Measurements from ENCODE around the gene MTPN. TPM values are rescaled to one million over a fixed set of nuclear protein-coding genes. Genes with fewer than 3 reads are reported as not detected.

Gene MTPN
- total and polyA plus RNA-seq, 8 donors: 33.2 to 99.3 (median 59.4) TPM

GRCh38 chr7:135934651-135935050 lies 42.5 kb downstream of the MTPN start:
- WGBS, 5 donors: 78 to 91% (median 84%) methylated on average over 2 of the region's 2 CpGs

GRCh38 chr7:135933509-135934188 lies 43.5 kb downstream of the MTPN start:
- 83 to 100% (median 94%) methylated on average over 2 of the region's 2 CpGs for WGBS, 5 donors
- TF ChIP-seq POLR2AphosphoS5 (IDR thresholded peaks at IDR 0.05): no peak
- TF ChIP-seq CTCF (IDR thresholded peaks at IDR 0.05): no peak
- TF ChIP-seq EP300 (IDR thresholded peaks at IDR 0.05): no peak
- TF ChIP-seq POLR2A (IDR thresholded peaks at IDR 0.05): no peak
- no peak for DNase-seq
- no peaks in the 10 kb centered on the region for H3K9me3 ChIP-seq
- no peaks in the 10 kb centered on the region for H3K27me3 ChIP-seq
- no peak overlapping the region for H3K27ac ChIP-seq
- H3K4me3 ChIP-seq: no peak overlapping the region
- H3K4me1 ChIP-seq: peaks cover 10 to 79% (median 44%) of the 10 kb centered on the region in 4 donors
- H3K36me3 ChIP-seq: peaks cover 4 to 14% (median 12%) of the 10 kb centered on the region in 4 donors
- intact Hi-C loops (cut with DNase I; ENCODE audit: low total_unique reads): no loop called here

More at GRCh38 chr7:135934651-135935050, 42.5 kb downstream of the MTPN start:
- no peak for TF ChIP-seq POLR2AphosphoS5 (IDR thresholded peaks at IDR 0.05)
- TF ChIP-seq POLR2A (IDR thresholded peaks at IDR 0.05): no peak
- TF ChIP-seq CTCF (IDR thresholded peaks at IDR 0.05): no peak
- no peak for TF ChIP-seq EP300 (IDR thresholded peaks at IDR 0.05)
- H3K36me3 ChIP-seq: peaks cover 0 to 4% (median 2%) of the 10 kb centered on the region in 4 donors
- H3K27ac ChIP-seq: no peak overlapping the region
- intact Hi-C loops (cut with DNase I; ENCODE audit: low total_unique reads): no loop called here
- no peaks in the 10 kb centered on the region for H3K9me3 ChIP-seq
- no peak for DNase-seq
- H3K4me1 ChIP-seq: peaks cover 10 to 77% (median 44%) of the 10 kb centered on the region in 4 donors
- H3K4me3 ChIP-seq: no peak overlapping the region
- H3K27me3 ChIP-seq: no peaks in the 10 kb centered on the region

GRCh38 chr7:135932131-135932530 lies 45.0 kb downstream of the MTPN start:
- Histone ChIP-seq H3K4me1 (peaks cover 10 to 68% (median 37%) of the 10 kb centered on the region in 4 donors), H3K27ac (no peak overlapping the region), H3K27me3 (no peaks in the 10 kb centered on the region), H3K9me3 (no peaks in the 10 kb centered on the region), H3K4me3 (no peak overlapping the region), H3K36me3 (peaks cover 4 to 29% (median 24%) of the 10 kb centered on the region in 4 donors)
- intact Hi-C loops (cut with DNase I; ENCODE audit: low total_unique reads): no loop called here
- no peak for DNase-seq
- no peak for TF ChIP-seq POLR2AphosphoS5 (IDR thresholded peaks at IDR 0.05)
- TF ChIP-seq POLR2A (IDR thresholded peaks at IDR 0.05): no peak
- TF ChIP-seq CTCF (IDR thresholded peaks at IDR 0.05): no peak
- no peak for TF ChIP-seq EP300 (IDR thresholded peaks at IDR 0.05)
- WGBS, 5 donors: 88 to 91% (median 89%) methylated on average over 5 of the region's 5 CpGs

- DNase-seq: no peak
- intact Hi-C loops (cut with DNase I; ENCODE audit: low total_unique reads): no loop called here
- H3K9me3 ChIP-seq: no peaks in the 10 kb centered on the region
- H3K4me1 ChIP-seq: peaks cover 10 to 58% (median 33%) of the 10 kb centered on the region in 4 donors
- no peak for TF ChIP-seq EP300 (IDR thresholded peaks at IDR 0.05)
- no peak for TF ChIP-seq POLR2A (IDR thresholded peaks at IDR 0.05)
- TF ChIP-seq CTCF (IDR thresholded peaks at IDR 0.05): no peak
- TF ChIP-seq POLR2AphosphoS5 (IDR thresholded peaks at IDR 0.05): no peak
- H3K36me3 ChIP-seq: peaks cover 4 to 36% (median 31%) of the 10 kb centered on the region in 4 donors
- no peak overlapping the region for H3K4me3 ChIP-seq
- H3K27me3 ChIP-seq: no peaks in the 10 kb centered on the region
- WGBS, 5 donors: 46 to 66% (median 55%) methylated on average over 9 of the region's 9 CpGs
- H3K27ac ChIP-seq: peak overlapping the region in 3 of 5 donors; percentile 0 to 15 (median 9)
Measured at GRCh38 chr7:135930565-135931461, 46.3 kb downstream of the MTPN start.
